ENCODE results near the gene SLC30A10.
"Not testable (repeated sequence)": the region's sequence is repeated elsewhere in the genome, so short reads cannot be mapped to it uniquely, and the experiment has no call there.

Gene SLC30A10

DNA sequence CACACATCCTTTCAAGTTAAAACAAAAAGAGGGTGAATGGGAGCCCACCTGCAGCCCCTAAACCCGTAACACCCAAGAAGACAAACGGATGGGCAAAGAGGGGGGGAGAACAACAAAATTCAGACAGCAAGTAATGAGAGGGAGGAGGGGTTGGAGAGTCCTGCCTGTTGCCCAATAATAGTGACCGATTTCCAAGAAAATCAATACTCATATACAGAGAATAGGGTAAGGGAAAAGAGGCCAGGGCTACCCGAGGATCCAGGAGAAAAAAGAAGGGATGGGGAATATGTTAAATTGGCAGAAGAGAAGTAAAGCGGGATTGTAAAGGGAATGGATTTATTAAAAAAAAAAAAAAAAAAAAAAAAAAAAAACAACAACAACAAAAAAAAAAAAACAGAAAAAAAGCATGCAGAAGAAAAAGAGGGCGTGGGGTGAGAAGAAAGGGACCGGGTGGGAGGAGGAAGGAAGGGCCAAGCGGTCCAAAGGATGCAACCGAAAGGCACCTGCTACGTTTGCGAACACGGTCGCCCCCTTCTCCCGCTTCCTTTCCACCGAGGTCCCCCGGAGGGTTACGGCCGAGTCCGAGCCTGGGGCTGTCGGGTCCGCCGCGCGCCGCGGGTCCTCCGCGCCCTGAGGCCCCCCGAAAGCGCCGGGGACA is 930 bp downstream of the SLC30A10 start:
- no peak for DNase-seq (ENCODE audit: low read depth, low spot score)

DNA sequence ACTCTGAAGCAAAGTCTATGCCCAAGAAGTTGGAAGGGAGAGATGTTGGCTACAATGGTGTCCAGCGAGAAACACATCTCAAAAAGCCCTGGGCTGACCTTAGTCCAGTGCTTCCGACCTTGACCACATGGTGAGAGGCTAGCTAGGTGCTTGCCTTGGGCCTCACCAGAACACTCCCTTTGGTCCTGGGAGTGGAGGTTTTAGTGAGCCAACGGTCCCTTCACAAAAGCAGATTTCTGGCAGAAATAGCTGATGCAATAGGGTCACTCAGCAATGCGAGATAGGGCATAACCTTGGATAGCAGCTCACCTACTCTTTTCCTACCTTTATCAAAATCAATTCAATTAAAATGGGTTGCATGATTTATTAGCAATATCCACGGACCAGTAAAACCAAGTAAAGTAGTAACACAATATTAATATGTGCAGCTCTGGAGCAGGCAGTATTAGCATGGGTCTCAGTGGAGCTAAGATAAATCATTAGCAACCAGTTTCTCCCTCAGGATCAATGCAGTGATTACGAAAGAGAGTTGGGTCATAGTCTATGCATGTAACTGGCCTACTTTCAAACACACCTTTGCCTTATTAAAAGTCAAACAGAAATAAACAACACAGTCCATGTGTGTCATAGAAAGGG is 1.9 kb downstream of the SLC30A10 start:
- no peak for DNase-seq (ENCODE audit: low read depth, low spot score)

GRCh38 chr1:219924342-219924741 is 4.0 kb downstream of the SLC30A10 start:
- no peak for DNase-seq (ENCODE audit: low read depth, low spot score)

- no peak for DNase-seq (ENCODE audit: low read depth, low spot score)
Measured at GRCh38 chr1:219917851-219918466, 10.4 kb downstream of the SLC30A10 start.

- DNase-seq (ENCODE audit: low read depth, low spot score): no peak
Measured at GRCh38 chr1:219917281-219917680, 11.1 kb downstream of the SLC30A10 start.

- DNase-seq (ENCODE audit: low read depth, low spot score): no peak
Measured at GRCh38 chr1:219916257-219916656, 12.1 kb downstream of the SLC30A10 start.

DNA sequence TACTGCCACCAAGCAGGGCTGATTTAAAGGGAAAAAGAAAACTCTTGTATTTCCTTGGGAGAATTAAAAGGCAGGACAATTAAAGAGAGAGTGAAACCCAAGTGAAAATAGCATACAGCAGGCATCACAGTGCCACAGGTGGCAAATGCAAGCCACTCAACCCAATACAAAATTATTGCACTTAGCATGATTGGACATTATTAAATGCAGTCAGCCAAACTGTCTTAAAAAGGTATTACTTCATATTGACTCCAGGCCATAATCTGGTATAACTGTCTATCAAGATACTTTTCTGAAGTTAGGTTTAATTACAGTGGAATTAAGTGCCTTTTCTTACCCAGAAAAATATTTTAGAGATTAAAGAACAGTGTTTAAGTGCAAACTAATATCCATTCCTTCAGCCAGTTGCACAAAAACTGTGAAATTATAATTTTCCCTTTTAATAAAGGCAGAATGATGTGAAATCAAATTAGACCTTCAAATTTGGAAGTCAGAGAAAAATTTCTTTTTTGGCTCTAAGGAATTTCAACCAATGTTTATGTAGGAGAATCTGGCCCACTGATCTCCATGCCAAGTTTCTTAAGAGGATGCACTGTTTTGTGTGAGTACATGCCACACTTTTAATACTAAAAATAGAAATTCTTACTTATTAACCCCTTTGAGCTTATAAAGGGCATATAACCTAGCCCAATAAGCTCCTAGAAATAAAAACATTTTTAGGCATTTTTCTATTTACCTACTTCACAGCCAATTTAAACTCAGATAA is 15.2 kb downstream of the SLC30A10 start:
- no peak for DNase-seq (ENCODE audit: low read depth, low spot score)

DNA sequence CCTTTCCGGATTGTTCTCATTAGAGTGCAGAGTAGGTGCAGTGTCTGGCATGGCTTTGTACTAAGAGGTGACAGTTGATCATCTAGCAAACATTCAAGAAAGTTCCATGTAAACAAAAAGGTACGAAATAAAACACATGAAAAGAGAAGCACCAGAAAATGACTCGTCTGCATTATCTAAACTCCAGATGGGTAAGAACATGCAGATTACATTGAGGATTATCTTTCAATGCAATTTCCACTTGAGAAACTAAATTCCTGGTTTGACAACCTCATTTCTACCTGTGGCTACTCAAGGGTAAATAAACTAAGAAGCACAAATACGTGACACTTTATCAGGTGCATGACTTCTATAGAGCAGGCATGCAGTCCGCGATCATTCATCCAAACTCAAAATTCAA is 17.6 kb downstream of the SLC30A10 start:
- no peak for DNase-seq (ENCODE audit: low read depth, low spot score)

GRCh38 chr1:219909476-219909875 is 18.9 kb downstream of the SLC30A10 start:
- no peak for DNase-seq (ENCODE audit: low read depth, low spot score)

- no peak for DNase-seq (ENCODE audit: low read depth, low spot score)
Measured at GRCh38 chr1:219908170-219908569, 20.2 kb downstream of the SLC30A10 start.

DNA sequence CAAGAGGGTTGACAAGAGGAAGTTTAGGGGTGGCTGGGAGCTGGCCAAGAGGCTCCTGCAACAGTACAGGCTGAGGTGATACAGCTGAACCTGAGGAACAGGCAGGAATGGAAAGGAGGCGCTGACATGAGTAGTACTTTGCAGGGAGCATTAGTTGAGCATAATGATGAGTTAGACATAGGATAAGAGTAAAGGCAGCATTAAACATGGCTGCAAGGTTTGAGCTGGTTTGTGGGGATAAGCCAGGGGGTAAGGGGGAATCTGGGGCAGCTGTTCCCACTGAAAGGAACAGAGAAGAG is 20.6 kb downstream of the SLC30A10 start:
- no peak for DNase-seq (ENCODE audit: low read depth, low spot score)

DNA sequence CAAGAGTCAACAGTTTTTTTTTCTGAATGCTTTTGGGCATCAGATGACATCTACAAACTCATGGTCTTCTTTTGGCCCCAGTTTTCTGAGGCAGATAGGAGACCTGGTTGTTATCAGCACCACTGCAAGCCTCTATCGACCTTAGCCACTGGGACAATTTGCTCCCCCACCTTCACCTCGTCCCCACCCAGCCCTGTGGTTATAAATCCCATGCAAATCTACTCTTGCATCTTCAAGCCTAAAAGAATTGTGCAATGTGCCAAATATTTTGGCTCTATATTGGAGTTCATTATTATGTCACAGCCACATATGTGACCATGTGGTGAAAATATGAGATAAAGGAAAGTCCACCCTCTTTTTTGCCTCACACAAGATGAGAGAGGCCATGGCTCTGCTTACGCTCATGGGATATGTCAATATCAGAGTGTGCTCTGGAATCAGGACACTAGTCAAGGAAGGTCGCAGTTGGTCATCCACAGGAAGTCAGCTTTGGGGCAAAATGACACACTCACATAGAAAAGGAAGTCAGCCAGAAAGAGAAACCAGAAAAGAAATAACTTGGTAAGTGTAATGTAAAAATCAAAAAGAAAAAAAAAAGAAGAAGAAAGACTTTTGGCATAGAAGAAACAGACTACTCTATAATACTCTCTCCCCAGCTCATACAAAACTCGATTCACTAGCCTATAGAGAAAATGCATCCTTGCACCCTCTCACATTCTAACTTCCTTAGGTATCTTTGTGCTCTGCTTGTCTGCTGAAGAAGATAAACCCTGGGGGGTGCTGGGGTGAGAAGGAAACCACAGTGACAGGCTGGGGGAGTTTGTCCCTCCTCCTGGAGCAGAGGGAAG is 21.2 kb downstream of the SLC30A10 start:
- DNase-seq (ENCODE audit: low read depth, low spot score): no peak

GRCh38 chr1:219906565-219906923 is 21.8 kb downstream of the SLC30A10 start:
- not testable (repeated sequence) for DNase-seq (ENCODE audit: low read depth, low spot score)

GRCh38 chr1:219905524-219905923 is 22.8 kb downstream of the SLC30A10 start:
- DNase-seq (ENCODE audit: low read depth, low spot score): no peak

DNA sequence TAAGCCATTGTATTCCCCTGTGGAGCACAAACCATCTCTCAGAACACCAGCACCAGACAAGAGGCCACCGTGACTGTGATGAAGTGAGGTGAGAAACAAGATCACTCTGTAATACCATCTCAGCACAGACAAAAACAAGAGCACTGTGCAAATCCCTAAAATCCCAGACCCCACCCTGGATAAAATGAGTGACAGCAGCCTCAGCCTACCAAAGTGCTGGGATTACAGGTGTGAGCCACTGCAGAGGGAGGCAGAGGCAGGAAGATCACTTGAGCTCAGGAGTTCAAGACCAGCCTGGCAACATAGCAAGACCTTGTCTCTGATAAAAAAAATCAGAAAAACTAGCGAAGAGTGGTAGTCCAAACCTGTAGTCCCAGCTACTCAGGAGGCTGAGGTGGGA is 23.4 kb downstream of the SLC30A10 start:
- no peak for DNase-seq (ENCODE audit: low read depth, low spot score)

GRCh38 chr1:219903353-219903871 is 24.9 kb downstream of the SLC30A10 start:
- no peak for DNase-seq (ENCODE audit: low read depth, low spot score)

DNA sequence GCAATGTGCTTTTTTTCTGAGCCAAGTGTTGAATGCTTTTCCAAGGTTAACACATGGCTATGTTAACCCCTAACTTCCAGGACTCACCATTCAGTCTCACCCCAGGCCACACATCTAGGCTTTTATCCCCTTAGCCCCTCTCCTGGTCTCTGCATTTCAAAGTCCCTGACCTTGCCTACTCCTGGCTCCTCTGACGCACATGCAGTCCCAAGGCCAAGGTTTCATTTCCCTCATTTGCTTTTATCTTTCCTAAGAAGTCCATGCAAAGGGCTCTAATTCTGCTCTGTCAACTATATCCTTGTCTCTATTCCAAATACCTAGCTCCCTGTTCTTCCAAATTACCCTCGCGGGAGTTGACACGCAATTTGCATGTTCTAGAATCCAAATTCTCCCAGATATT is 25.4 kb downstream of the SLC30A10 start:
- no peak for DNase-seq (ENCODE audit: low read depth, low spot score)

DNA sequence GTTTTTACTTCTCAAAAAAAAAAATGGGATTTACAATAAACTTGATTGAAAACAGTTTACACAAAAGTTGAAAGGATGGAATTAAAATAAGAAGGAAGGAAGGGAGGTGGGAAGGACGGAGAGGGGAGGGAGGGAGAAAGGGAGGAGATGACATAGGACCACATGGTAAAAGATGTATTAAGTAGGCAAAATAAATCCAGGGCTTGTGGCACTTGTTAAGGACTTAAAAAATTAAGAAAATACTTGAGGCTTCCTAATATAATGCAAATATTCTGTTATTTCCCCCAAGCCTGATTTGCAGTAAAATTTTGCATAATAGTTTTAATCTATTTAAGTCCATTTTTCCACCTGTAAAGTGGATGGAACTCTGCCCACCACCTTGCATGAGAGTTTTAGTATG is 27.5 kb downstream of the SLC30A10 start:
- DNase-seq (ENCODE audit: low read depth, low spot score): no peak

GRCh38 chr1:219900201-219900600 is 28.2 kb downstream of the SLC30A10 start:
- peak; percentile 92 for DNase-seq (ENCODE audit: low read depth, low spot score)

GRCh38 chr1:219898375-219898774 is 30.0 kb downstream of the SLC30A10 start:
- DNase-seq (ENCODE audit: low read depth, low spot score): no peak

GRCh38 chr1:219897914-219898313 is 30.4 kb downstream of the SLC30A10 start:
- DNase-seq (ENCODE audit: low read depth, low spot score): no peak

DNA sequence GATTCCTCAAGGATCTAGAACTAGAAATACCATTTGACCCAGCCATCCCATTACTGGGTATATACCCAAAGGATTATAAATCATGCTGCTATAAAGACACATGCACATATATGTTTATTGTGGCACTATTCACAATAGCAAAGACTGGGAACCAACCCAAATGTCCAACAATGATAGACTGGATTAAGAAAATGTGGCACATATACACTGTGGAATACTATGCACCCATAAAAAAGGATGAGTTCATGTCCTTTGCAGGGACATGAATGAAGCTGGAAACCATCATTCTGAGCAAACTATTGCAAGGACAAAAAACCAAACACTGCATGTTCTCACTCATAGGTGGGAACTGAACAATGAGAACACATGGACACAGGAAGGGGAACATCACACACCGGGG is 36.1 kb downstream of the SLC30A10 start:
- not testable (repeated sequence) for DNase-seq (ENCODE audit: low read depth, low spot score)
